Natural killer cell treated with Interleukin-12 subunit alpha and Interleukin-12 subunit beta and Interleukin-15 and Interleukin-18, amount 100 ng/mL, for 72 hours (primary cell): ENCODE measurements around the gene BRINP2. TPM values are rescaled to one million over a fixed set of nuclear protein-coding genes. Genes with fewer than 3 reads are reported as not detected.

ENCODE experiments used
- ATAC-seq, 2 donors: fragments of 150-1000 bp; cut with Tn5 transposase in 1 of 2; sonication (Bioruptor Pico), chemical (Tn5 transposase) in 1 of 2; 2 replicates each; pipeline ENCODE4 v1.10.0; 2021
- DNase-seq: peaks from one replicate; pipeline ENCODE4 v3.0.0; 2022; ENCODE audit warnings: low spot score
- H3K27ac Mint-ChIP-seq, 2 donors: 1 replicate in 1 of 2; 2 replicates in 1 of 2; pipeline ENCODE4 v1.8.0; 2022; ENCODE audit warnings: mixed read lengths in 2 of 2, mild to moderate bottlenecking in 1 of 2, moderate library complexity in 1 of 2
- H3K27me3 Mint-ChIP-seq, 2 donors: 1 replicate in 1 of 2; 2 replicates in 1 of 2; pipeline ENCODE4 v1.8.0; 2022; ENCODE audit warnings: mixed read lengths in 2 of 2
- H3K36me3 Mint-ChIP-seq: one replicate; pipeline ENCODE4 v1.8.0; 2022; ENCODE audit warnings: mixed read lengths
- H3K4me1 Mint-ChIP-seq, 2 donors: 1 replicate in 1 of 2; 2 replicates in 1 of 2; pipeline ENCODE4 v1.8.0; 2022; ENCODE audit warnings: low read depth in 2 of 2, mixed read lengths in 2 of 2, mild to moderate bottlenecking in 1 of 2
- H3K4me3 Mint-ChIP-seq: one replicate; pipeline ENCODE4 v1.8.0; 2022; ENCODE audit warnings: mixed read lengths
- H3K9me3 Mint-ChIP-seq: 2 replicates; pipeline ENCODE4 v1.8.0; 2022; ENCODE audit warnings: mixed read lengths
- total RNA-seq, 2 donors: library from RNA; stranded (reverse); gene quantifications; one replicate each; pipeline ENCODE4 v1.2.3, GENCODE V29; 2022

BRINP2 gene
- total RNA-seq, 2 donors from 2014 or later, result not detected

DNA sequence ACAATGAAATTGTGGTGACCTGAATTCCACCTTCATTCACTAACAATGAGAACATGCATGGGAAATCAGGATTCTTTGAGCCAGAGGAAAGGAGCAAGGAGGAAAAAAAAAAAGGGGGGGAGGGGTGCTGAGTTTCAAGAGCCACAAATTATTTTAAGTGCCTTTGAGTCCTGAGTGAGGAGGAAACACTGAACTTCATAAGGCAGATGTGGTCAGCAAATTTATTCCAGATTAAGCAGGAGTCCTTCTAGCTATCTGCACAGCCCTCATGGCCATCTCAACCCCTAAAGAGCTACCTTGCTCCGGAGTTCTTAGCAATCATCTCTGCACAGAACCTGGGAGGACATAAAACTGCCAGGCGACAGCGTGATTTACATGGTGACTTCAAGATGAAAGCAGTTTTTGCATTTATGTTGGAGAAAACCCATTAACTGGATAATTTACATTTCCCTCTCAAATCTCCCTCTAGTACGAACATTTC lies 27.9 kb upstream of the BRINP2 start:
- DNase-seq, result no peak
- H3K4me1 Mint-ChIP-seq, result no peaks in the 10 kb centered on the region
- no peak for ATAC-seq

DNA sequence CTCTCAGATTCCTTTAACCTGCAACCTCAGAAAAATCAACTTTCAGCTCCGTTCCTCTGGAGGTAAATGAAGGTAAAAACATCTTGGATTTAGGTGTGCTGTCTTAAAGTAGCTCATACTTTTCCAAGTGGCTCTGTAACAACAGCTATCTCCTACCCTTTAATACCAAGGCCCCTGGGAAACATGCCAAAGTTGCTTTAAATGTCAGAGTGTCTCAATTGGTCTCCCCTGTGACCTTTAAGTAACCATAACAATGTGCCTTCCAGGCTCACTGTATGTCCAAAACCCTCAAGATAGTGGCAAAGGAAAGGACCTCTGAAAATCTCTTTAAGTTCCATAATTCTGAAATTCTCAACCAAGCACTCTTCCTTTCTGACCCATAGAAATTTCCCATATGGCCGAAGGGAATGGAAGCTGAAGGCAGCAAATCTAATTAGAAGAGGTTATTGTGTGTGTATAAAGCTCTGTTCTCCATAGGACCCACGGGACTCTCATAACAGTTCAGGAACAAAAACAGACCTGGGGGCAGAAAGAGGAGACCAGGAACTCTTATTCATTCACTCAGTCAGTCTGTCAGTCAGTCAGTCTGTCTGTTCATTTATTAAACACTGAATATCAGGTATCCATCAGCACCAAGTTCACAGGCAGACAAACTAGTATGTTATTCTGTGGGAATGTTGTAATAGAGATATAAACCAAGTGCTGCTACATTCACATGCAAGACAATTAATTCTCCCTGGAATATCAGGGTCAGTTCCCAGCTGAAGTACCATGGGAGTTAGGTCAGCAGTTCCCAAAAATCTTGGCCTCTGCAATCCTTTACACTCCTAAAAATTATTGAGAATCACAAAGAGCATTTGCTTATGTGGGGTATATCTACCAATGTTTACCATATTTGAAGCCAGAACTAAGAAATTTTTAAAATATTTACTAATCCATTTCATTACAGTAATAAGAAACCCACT lies 25.4 kb upstream of the BRINP2 start:
- Mint-ChIP-seq H3K4me3 (no peak overlapping the region), H3K9me3 (peaks cover 11% of the 10 kb centered on the region), H3K36me3 (no peaks in the 10 kb centered on the region), H3K27ac (no peak overlapping the region), H3K4me1 (no peaks in the 10 kb centered on the region), H3K27me3 (no peaks in the 10 kb centered on the region)
- no peak for DNase-seq
- no peak for ATAC-seq

More for the DNA sequence above, 27.9 kb upstream of the BRINP2 start:
- Mint-ChIP-seq H3K27me3 (no peaks in the 10 kb centered on the region), H3K27ac (no peak overlapping the region), H3K36me3 (no peaks in the 10 kb centered on the region), H3K4me3 (no peak overlapping the region), H3K9me3 (peaks cover 13% of the 10 kb centered on the region)

GRCh38 chr1:177146499-177146898 lies 24.3 kb upstream of the BRINP2 start:
- DNase-seq, result no peak
- Mint-ChIP-seq H3K4me3 (no peak overlapping the region), H3K36me3 (no peaks in the 10 kb centered on the region), H3K4me1 (no peaks in the 10 kb centered on the region), H3K27ac (no peak overlapping the region), H3K27me3 (no peaks in the 10 kb centered on the region), H3K9me3 (peaks cover 9% of the 10 kb centered on the region)
- no peak for ATAC-seq

GRCh38 chr1:177162243-177162642 lies 8.5 kb upstream of the BRINP2 start:
- Mint-ChIP-seq H3K27me3 (peaks cover 15 to 20% of the 10 kb centered on the region in 2 donors), H3K9me3 (peaks cover 9% of the 10 kb centered on the region), H3K36me3 (peaks cover 11% of the 10 kb centered on the region), H3K4me3 (no peak overlapping the region), H3K4me1 (no peaks in the 10 kb centered on the region), H3K27ac (no peak overlapping the region)
- ATAC-seq, result no peak
- DNase-seq, result no peak

DNA sequence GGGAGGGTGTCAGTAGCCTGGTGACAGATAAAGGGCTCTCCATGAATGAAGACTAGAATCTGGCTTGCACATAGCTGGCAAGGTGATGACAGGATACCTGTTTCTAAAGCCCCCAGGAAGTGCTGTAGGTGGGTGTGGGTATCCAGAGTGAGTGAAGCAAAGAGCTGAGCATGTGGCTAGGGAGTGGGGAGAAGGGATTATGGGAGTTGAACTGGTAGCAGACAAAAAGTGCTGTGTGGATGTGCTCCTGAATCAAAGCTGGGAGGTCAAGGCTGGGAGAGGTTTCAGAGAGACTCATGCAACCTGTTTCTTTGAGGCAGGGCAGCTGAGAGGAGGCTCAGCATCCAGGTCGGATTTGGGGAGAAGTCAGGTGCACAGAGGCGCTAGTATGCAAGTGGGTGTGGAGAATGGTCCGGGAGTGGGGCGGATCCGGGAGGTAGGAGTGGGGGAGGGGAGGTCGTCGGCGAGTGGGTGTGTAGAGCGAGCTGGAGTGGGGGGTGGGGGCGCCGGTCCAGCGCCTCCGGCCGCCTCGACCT lies 6.8 kb upstream of the BRINP2 start:
- DNase-seq, result no peak
- H3K36me3 Mint-ChIP-seq, result peaks cover 11% of the 10 kb centered on the region
- H3K9me3 Mint-ChIP-seq, result peaks cover 9% of the 10 kb centered on the region
- peaks cover 15 to 20% of the 10 kb centered on the region in 2 donors for H3K27me3 Mint-ChIP-seq
- H3K27ac Mint-ChIP-seq, result no peak overlapping the region
- no peaks in the 10 kb centered on the region for H3K4me1 Mint-ChIP-seq
- no peak for ATAC-seq
- H3K4me3 Mint-ChIP-seq, result no peak overlapping the region

DNA sequence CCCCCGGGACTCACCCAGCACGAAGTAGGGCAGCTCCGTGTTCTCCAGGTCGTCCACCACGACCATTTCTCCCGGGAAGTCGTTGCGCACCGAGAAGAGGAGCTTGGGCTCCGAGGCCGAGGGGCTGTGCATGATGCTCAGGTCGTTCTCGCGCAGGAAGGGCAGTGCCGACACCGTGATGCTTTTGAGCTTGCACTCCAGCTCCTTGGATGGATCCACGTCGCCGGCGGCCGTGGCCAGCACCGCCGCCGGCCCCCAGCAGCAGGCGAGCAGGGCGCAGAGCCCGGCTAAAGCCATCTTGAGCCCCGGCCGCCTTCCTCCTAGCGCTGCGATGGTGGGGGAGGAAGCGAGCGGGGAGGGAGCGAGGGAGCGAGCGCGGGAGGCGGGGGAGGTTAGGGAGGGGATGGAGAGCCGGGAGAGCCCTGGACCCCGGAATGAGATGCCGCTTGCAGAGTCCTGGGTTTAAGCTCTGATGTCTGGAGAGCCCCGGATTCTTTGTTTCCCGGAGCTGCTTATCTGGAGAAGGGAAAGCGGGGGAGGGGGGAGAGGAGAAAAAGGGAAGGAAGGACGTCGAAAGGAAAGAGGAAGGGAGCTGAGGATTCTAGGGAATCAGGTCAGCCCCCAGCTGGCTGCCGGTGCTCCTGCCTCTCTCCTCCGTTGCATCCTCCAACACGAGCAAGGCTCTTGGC lies 6.2 kb upstream of the BRINP2 start, which contains the start of gene ASTN1:
Gene ASTN1, minus strand, starts transcription at position 333 of the 689 bp plus-strand sequence. Its CDS starts 36 bp downstream, at position 297.
- H3K27ac Mint-ChIP-seq, result no peak within 1 kb of the TSS
- ATAC-seq (no peak), DNase-seq (no peak)
- H3K27me3 Mint-ChIP-seq, result peaks cover 15 to 20% of the 10 kb centered on the region in 2 donors
- peaks cover 11% of the 10 kb centered on the region for H3K36me3 Mint-ChIP-seq
- no peaks in the 10 kb centered on the region for H3K4me1 Mint-ChIP-seq
- no peak within 1 kb of the TSS for H3K4me3 Mint-ChIP-seq
- peaks cover 9% of the 10 kb centered on the region for H3K9me3 Mint-ChIP-seq

DNA sequence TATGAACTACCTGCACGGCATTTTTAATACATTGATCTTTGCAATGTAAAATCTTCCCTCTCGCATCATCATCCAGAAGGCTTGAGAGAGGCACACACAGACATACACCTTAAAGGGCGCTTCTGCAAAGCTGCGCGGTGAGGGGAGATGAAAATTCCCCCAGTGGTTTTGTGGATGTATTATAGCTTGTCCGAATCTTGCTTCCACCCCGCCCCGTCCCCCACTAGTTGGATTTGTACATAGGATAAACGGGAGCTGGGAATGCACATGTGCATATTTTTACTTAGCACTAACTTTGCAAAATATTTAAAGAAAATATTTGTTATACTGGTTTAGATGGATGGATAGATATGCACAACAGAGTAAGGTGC lies 5.7 kb upstream of the BRINP2 start:
- Mint-ChIP-seq H3K36me3 (peaks cover 11% of the 10 kb centered on the region), H3K9me3 (peaks cover 9% of the 10 kb centered on the region), H3K4me1 (no peaks in the 10 kb centered on the region), H3K27me3 (peaks cover 15 to 20% of the 10 kb centered on the region in 2 donors), H3K4me3 (no peak overlapping the region), H3K27ac (no peak overlapping the region)
- no peak for DNase-seq
- no peak for ATAC-seq

- no peak overlapping the region for H3K4me3 Mint-ChIP-seq
- H3K27ac Mint-ChIP-seq, result no peak overlapping the region
- H3K4me1 Mint-ChIP-seq, result no peaks in the 10 kb centered on the region
- DNase-seq (no peak), ATAC-seq (no peak)
- no peaks in the 10 kb centered on the region for H3K9me3 Mint-ChIP-seq
- H3K27me3 Mint-ChIP-seq, result peaks cover 5 to 14% of the 10 kb centered on the region in 2 donors
- no peaks in the 10 kb centered on the region for H3K36me3 Mint-ChIP-seq
Measured at GRCh38 chr1:177171536-177172123, 872 bp downstream of the BRINP2 start.

- ATAC-seq (no peak), DNase-seq (no peak)
- Mint-ChIP-seq H3K27me3 (peaks cover 5 to 14% of the 10 kb centered on the region in 2 donors), H3K4me3 (no peak overlapping the region), H3K9me3 (no peaks in the 10 kb centered on the region), H3K27ac (no peak overlapping the region), H3K4me1 (no peaks in the 10 kb centered on the region), H3K36me3 (no peaks in the 10 kb centered on the region)
Measured at GRCh38 chr1:177172272-177172671, 1.5 kb downstream of the BRINP2 start.

GRCh38 chr1:177172866-177173265 lies 2.1 kb downstream of the BRINP2 start:
- no peak for DNase-seq
- Mint-ChIP-seq H3K27ac (no peak overlapping the region), H3K4me3 (no peak overlapping the region)

GRCh38 chr1:177173976-177174375 lies 3.2 kb downstream of the BRINP2 start:
- Mint-ChIP-seq H3K36me3 (no peaks in the 10 kb centered on the region), H3K27ac (no peak overlapping the region), H3K27me3 (peaks cover 11 to 14% of the 10 kb centered on the region in 2 donors), H3K9me3 (peaks cover 7% of the 10 kb centered on the region), H3K4me1 (no peaks in the 10 kb centered on the region), H3K4me3 (no peak overlapping the region)
- no peak for DNase-seq
- ATAC-seq, result no peak

More at GRCh38 chr1:177172866-177173265, 2.1 kb downstream of the BRINP2 start:
- ATAC-seq, result no peak
- Mint-ChIP-seq H3K9me3 (no peaks in the 10 kb centered on the region), H3K36me3 (no peaks in the 10 kb centered on the region), H3K4me1 (no peaks in the 10 kb centered on the region), H3K27me3 (peaks cover 5 to 14% of the 10 kb centered on the region in 2 donors)

- H3K27ac Mint-ChIP-seq, result no peak overlapping the region
- H3K9me3 Mint-ChIP-seq, result peaks cover 7% of the 10 kb centered on the region
- no peaks in the 10 kb centered on the region for H3K4me1 Mint-ChIP-seq
- ATAC-seq (no peak), DNase-seq (no peak)
- H3K4me3 Mint-ChIP-seq, result no peak overlapping the region
- peaks cover 11 to 14% of the 10 kb centered on the region in 2 donors for H3K27me3 Mint-ChIP-seq
- H3K36me3 Mint-ChIP-seq, result no peaks in the 10 kb centered on the region
Measured at GRCh38 chr1:177174921-177175634, 4.3 kb downstream of the BRINP2 start.

DNA sequence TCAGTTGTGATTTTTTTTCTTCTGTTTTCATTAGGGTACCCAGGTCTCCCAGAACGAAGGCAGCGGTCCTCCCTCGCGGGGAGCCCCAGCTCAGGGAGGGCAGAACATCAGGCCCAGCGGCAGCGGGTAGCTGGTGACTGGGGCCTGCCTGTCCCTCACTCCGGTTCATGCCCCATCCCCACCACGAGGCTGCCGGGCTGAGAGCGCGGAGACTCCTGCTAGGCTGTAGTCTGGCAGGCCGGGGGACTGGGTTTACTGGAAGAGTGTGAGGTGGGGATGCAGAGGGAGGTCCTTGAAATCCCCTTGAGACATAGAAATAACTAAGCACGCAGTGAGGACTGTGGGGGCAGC lies 10.5 kb downstream of the BRINP2 start:
- Mint-ChIP-seq H3K36me3 (no peaks in the 10 kb centered on the region), H3K4me1 (peaks cover 0 to 4% of the 10 kb centered on the region in 2 donors), H3K27ac (no peak overlapping the region), H3K27me3 (peaks cover 8 to 9% of the 10 kb centered on the region in 2 donors), H3K9me3 (peaks cover 7% of the 10 kb centered on the region), H3K4me3 (no peak overlapping the region)
- DNase-seq (no peak), ATAC-seq (no peak)
